ENCODE results near the gene ZNF17.

GRCh38 chr19:57403737-57404563, 7.0 kb upstream of the ZNF17 start:
- TF ChIP-seq CTCF (IDR thresholded peaks at IDR 0.05 in 4 of 5, conservative IDR thresholded peaks at IDR 0.05 in 1 of 5) (no peak), POLR2A (IDR thresholded peaks at IDR 0.05) (no peak)
